Measurements from ENCODE around the gene SPATA1.
A peak's percentile ranks its signal among the peaks of the same experiment; 100 is the strongest.
"Not testable (repeated sequence)": the region's sequence is repeated elsewhere in the genome, so short reads cannot be mapped to it uniquely, and the experiment has no call there.

Gene SPATA1

GRCh38 chr1:84510165-84510564 lies 4.0 kb downstream of the SPATA1 start:
- no peak for DNase-seq

- DNase-seq: no peak
Observed at GRCh38 chr1:84510668-84511067, 4.5 kb downstream of the SPATA1 start.

- no peak for DNase-seq
Observed at GRCh38 chr1:84524590-84524989, 18.4 kb downstream of the SPATA1 start.

DNA sequence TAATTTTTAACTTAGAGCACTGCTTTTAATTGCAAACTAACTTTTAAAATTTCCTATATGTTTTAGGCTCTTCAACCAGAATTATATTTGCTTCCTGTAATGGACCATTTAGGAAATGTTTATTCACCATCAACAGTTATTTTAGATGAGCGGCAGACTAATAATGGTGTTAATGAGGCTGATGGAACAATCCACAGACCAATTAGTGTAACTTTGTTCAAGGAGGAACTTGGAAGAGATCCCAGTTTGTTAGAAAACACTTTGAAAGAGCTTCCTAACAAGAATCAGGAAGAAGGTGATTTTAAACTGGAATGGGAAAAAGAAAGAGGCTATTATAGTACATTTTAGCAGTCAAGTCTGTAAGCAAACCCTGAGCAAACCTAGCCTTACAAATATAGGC lies 19.6 kb downstream of the SPATA1 start:
- no peak for DNase-seq

- DNase-seq: no peak
Observed at GRCh38 chr1:84538599-84538998, 32.4 kb downstream of the SPATA1 start.

DNA sequence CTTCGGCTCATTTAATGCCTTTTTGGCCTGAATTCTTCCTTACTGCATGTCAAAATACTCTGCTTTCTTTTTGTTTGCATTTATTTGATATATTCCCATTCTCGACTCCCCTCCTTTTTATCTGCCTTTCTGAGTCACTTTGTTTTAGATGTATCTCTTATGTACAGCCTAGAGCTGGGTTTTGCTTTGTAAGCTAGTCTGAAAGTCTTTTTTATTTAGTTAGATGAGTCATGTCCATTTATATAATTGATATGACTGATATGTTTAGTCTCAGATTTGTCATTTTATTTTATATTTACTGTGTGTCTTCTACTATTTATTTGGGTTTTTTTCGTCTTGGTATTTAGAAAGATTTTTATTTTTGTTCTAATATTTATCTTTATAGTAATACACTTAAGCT lies 33.8 kb downstream of the SPATA1 start:
- DNase-seq: no peak

DNA sequence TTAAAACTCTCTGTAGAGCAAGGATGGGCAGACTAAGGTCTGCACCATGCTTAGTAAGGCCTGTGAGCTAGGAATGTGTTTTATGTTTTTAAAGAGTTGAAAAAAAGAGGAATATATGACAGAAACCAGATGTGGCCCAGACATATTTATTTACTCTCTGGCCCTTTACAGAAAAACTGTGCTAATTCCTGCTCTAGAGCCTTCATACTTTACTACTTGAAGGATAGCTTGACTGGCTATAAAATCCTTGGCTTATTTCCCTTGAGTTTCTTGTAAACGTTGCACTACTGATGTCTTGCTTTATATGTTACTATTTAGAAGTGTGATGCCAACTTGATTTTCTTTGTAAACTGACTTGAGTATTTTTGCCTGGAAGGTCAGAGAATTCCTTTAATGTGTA lies 34.6 kb downstream of the SPATA1 start:
- no peak for DNase-seq

GRCh38 chr1:84541679-84542078 lies 35.5 kb downstream of the SPATA1 start:
- DNase-seq: no peak

GRCh38 chr1:84550826-84551225 lies 44.6 kb downstream of the SPATA1 start:
- no peak for DNase-seq

- DNase-seq: no peak
Observed at GRCh38 chr1:84569216-84569615, 63.0 kb downstream of the SPATA1 start.

- DNase-seq: no peak
Observed at GRCh38 chr1:84570436-84571149, 64.4 kb downstream of the SPATA1 start.

DNA sequence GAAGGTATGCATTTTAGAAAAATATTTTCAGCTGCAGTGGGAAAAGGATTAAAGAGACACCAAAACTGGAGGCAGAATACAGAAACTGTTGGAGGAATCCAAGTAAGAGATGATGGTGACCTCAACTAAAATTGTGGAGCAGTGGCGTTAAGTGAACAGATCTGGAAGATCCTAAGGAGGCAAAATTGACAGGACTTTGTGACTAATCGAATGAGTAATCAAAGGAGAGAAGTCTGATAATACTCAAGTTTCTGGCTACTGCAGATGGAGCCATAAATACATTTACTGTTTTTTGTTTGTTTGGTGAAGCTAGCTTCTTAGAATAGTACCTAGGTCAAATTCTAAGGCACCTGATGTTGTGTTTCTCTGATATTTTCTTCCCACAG lies 65.0 kb downstream of the SPATA1 start:
- no peak for DNase-seq

GRCh38 chr1:84573481-84573966 lies 67.3 kb downstream of the SPATA1 start:
- DNase-seq: no peak

DNA sequence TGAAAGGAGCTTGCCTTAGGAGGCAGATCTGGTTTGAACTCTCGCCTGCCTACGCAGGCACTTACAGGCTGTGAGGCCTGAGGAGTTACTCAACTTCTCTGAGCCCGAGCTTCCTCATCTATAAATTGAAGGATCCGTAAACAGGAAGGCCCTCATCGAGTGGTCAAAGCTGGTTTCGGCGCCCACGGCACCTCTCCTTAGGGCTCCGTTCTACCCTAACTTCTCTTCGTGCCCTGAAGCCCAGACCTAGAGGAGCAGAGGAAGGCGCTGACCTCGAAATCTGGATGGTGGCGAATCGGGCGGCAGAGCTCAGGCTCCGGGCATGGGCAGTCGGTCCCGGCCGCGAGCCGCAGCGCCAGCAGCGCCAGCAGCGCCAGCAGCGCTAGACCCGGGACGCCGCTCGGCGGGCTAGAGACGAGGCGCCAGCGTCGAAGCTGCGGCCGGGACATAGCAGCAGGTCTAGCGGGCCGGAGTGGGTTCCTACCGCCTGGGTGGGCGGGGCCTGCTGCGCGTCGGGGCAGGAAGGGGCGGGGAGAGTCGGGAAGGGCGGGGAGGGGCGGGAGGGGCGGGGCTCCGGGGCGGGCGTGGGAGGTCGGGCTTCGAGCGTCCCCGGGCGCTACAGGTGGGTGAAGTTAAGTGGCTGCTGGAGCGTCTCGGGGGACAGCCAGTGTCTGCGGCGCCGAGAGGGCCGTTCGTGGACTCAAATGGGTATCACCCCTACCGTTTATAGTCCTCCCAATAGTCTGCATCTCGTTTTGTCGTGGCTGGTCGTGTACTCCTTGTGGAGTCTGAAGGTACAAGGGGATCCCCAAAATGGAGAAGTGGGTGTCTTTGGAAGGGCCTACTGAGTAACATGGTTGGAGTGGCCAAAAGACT lies 68.0 kb downstream of the SPATA1 start, which contains the start of gene CTBS:
Gene CTBS (minus strand): TSS at position 474 of the 876 bp plus-strand sequence. CDS start 25 bp downstream, at position 449.
- peak; percentile 90 for DNase-seq

- no peak for DNase-seq
Observed at GRCh38 chr1:84574936-84575335, 68.8 kb downstream of the SPATA1 start.

DNA sequence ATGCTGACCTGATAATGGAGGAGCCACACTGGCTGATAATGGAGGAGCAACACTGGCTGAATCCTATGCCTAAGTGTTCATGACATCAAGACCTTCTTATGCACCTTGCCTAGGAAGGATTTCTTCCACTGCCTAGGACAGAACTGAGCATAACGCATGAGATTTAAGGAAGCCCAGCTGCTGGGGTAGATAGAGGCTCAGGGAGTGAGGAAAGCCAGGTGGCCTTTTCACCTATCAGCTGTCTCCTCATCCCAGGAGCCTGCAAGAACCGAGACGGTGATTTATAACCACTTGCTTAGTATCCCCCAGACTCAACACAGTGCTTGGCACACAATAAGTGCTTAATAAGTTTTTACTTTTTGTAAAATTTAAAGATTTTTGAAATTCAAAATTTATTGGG lies 75.5 kb downstream of the SPATA1 start:
- no peak for DNase-seq

- DNase-seq: no peak
Observed at GRCh38 chr1:84582802-84583587, 76.8 kb downstream of the SPATA1 start.

DNA sequence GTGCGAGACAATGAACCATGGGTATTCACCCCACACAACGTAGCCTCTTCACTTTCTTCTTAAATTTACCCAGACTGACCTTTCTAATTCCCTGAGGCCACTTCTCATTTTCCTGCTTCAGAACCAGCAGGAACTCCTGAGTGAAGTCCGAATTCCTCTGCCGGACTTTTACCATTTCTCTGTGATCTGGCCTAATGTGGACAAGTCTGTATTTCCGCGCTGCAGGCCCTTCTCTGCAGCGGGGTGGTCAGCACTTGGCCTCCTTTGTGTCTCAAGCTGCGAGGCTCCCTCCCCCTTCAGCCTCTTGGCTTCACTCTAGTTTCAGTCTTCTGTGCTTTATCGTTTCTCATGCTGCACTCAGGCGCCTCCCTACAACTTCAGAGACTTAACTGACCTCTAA lies 77.5 kb downstream of the SPATA1 start:
- DNase-seq: no peak

GRCh38 chr1:84584126-84584525 lies 77.9 kb downstream of the SPATA1 start:
- DNase-seq: no peak

DNA sequence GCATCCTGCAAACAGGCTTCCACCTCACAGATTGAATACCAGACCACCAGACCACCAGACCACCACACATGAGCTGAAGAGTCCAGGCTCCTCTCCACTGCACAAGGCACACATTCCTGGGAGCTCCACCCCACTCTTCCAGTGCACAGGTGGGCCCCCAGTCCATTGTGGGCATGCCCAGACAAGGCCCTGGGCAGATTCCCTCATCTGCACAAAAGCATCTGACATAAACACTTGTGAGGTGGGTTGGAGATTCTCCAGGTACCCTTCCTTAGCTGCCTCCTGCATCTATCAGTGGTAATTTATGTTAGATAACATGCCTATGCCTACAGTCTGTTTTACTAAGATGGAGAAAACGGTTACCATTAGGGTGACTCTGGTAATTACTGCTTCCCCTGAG lies 79.6 kb downstream of the SPATA1 start:
- no peak for DNase-seq

- DNase-seq: no peak
Observed at GRCh38 chr1:84587099-84587498, 80.9 kb downstream of the SPATA1 start.

DNA sequence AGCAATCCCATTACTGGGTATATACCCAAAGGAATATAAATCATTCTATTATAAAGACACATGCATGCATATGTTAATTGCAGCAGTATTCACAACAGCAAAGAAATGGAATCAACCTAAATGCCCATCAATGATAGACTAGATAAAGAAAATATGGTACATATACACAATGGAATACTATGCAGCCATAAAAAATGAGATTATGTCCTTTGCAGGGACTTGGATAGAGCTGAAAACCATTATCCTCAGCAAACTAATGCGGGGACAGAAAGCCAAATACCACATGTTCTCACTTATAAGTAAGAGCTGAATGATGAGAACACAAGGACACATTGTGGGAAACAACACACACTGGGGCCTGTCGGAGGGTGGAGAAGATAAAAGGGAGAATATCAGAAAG lies 88.8 kb downstream of the SPATA1 start:
- not testable (repeated sequence) for DNase-seq

GRCh38 chr1:84597011-84597410 lies 90.8 kb downstream of the SPATA1 start:
- DNase-seq: no peak
